ENCODE measurements around the gene PTPN21. TPM values are rescaled to one million over a fixed set of nuclear protein-coding genes. Genes with fewer than 3 reads are reported as not detected.

Gene PTPN21
- total and polyA plus RNA-seq, 8 donors = 3.5 to 63.0 (median 18.5) TPM

DNA sequence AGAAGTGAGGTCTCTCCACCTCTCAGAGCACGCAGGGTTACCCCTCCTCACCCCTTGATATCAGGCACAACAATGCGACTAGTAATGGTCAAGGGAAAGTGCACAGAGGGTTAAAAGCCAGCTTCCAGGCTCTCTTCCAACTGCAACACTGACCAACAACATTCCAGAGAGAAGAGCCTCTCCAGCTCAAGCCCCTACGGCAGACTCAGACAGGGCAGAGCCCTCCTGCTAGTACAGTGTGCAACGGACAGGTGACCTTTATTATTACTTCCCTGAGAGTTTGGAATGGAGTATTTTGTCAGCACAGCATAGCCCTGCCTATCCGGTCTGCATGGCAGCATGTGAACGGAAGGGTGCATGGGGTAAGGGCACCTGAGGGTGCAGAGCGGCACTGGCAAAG lies 73.0 kb downstream of the PTPN21 start:
- no peaks in the 10 kb centered on the region for H3K27me3 ChIP-seq
- peaks cover 24 to 88% (median 81%) of the 10 kb centered on the region in 4 donors for H3K36me3 ChIP-seq
- H3K9me3 ChIP-seq = no peaks in the 10 kb centered on the region
- intact Hi-C loops (cut with DNase I; ENCODE audit: low total_unique reads) = no loop called here
- no peak overlapping the region for H3K27ac ChIP-seq
- no peaks in the 10 kb centered on the region for H3K4me1 ChIP-seq
- WGBS, 5 donors = 71 to 81% (median 77%) methylated on average over 7 of the region's 7 CpGs
- no peak overlapping the region for H3K4me3 ChIP-seq
- DNase-seq = no peak
- TF ChIP-seq EP300 (IDR thresholded peaks at IDR 0.05) = no peak
- TF ChIP-seq, protein P1, sequence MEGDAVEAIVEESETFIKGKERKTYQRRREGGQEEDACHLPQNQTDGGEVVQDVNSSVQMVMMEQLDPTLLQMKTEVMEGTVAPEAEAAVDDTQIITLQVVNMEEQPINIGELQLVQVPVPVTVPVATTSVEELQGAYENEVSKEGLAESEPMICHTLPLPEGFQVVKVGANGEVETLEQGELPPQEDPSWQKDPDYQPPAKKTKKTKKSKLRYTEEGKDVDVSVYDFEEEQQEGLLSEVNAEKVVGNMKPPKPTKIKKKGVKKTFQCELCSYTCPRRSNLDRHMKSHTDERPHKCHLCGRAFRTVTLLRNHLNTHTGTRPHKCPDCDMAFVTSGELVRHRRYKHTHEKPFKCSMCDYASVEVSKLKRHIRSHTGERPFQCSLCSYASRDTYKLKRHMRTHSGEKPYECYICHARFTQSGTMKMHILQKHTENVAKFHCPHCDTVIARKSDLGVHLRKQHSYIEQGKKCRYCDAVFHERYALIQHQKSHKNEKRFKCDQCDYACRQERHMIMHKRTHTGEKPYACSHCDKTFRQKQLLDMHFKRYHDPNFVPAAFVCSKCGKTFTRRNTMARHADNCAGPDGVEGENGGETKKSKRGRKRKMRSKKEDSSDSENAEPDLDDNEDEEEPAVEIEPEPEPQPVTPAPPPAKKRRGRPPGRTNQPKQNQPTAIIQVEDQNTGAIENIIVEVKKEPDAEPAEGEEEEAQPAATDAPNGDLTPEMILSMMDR (IDR thresholded peaks at IDR 0.05) = no peak
- TF ChIP-seq POLR2A (IDR thresholded peaks at IDR 0.05) = no peak
- no peak for TF ChIP-seq POLR2AphosphoS5 (IDR thresholded peaks at IDR 0.05)

DNA sequence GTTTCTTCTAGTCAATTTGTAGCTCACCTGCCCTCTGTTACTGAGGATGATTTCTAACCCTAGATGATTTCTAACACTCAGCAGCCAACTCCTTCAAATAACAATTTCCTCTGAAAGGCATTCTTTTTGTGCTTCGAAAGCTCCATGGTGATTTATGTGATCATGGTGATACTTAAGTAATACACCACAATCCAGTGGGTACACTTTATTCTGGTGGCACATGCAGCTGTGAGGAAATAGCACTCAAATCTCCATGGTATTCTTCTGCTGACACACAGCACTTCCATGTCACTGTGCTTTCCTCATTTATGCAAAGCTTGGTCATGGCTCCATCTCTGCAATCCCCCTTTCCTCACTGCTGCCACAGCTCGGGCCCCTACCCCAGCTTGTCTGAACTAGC lies 73.7 kb downstream of the PTPN21 start:
- 79 to 96% (median 87%) methylated on average over 2 of the region's 2 CpGs for WGBS, 5 donors
- H3K27me3 ChIP-seq = no peaks in the 10 kb centered on the region
- no peak overlapping the region for H3K4me3 ChIP-seq
- peaks cover 24 to 96% (median 84%) of the 10 kb centered on the region in 4 donors for H3K36me3 ChIP-seq
- no peaks in the 10 kb centered on the region for H3K4me1 ChIP-seq
- H3K27ac ChIP-seq = no peak overlapping the region
- intact Hi-C loops (cut with DNase I; ENCODE audit: low total_unique reads) = no loop called here
- DNase-seq = no peak
- H3K9me3 ChIP-seq = no peaks in the 10 kb centered on the region
- TF ChIP-seq POLR2AphosphoS5 (IDR thresholded peaks at IDR 0.05) (no peak), EP300 (IDR thresholded peaks at IDR 0.05) (no peak), POLR2A (IDR thresholded peaks at IDR 0.05) (no peak)
- TF ChIP-seq, protein P1 (IDR thresholded peaks at IDR 0.05) = no peak

DNA sequence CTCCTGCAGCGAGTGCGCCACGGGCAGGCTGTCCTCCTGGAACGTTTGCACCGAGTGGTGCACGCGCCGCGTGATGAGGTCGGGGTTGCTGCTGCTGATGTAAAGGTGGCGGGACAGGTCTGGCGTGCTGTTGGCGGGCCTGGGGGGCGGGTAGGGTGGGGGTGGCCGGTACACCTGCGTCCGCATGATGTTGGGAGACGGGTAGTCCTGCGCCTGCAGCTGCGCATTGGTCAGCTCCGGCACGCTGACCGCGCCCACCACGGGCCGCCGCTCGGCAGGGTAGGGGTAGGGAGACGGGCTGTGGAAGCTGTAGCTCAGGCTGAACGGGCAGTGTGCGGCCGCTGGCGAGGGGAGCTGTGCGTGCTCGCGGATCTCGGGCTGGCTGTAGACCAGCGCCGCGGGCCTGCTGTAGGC lies 75.2 kb downstream of the PTPN21 start:
- Histone ChIP-seq H3K9me3 (no peaks in the 10 kb centered on the region), H3K4me1 (no peaks in the 10 kb centered on the region), H3K27ac (no peak overlapping the region), H3K36me3 (peaks cover 24 to 96% (median 86%) of the 10 kb centered on the region in 4 donors), H3K27me3 (no peaks in the 10 kb centered on the region), H3K4me3 (no peak overlapping the region)
- intact Hi-C loops (cut with DNase I; ENCODE audit: low total_unique reads) = no loop called here
- no peak for DNase-seq
- TF ChIP-seq, protein P1 (IDR thresholded peaks at IDR 0.05) = no peak
- 90 to 95% (median 92%) methylated on average over 36 to 40 of the region's 40 CpGs for WGBS, 5 donors

DNA sequence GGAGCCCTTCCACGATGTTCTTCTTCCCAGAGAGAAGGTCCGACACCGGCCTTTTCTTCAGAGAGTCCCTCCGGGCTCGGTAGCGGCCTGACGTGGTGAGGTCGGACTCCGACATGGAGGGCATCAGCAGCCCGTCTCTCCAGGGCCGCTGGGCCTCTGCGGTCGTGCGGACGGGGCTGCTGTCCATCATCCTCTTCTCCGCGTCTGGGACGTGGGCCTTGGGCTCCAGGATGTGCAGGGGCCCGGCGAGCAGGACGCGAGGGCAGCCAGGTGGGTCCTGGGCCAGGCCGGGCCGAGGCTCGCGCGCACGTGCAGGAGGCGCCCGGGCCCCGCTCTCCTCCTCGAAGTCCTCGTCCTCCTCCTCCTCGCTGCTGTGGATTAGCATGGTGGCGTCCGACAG lies 75.9 kb downstream of the PTPN21 start:
- no peaks in the 10 kb centered on the region for H3K27me3 ChIP-seq
- intact Hi-C loops (cut with DNase I; ENCODE audit: low total_unique reads) = no loop called here
- no peak for DNase-seq
- TF ChIP-seq EP300 (IDR thresholded peaks at IDR 0.05) (no peak), POLR2A (IDR thresholded peaks at IDR 0.05) (no peak), POLR2AphosphoS5 (IDR thresholded peaks at IDR 0.05) (no peak)
- TF ChIP-seq, protein P1 (IDR thresholded peaks at IDR 0.05) = no peak
- H3K4me3 ChIP-seq = no peak overlapping the region
- H3K4me1 ChIP-seq = peaks cover 0 to 4% (median 1%) of the 10 kb centered on the region in 4 donors
- no peak overlapping the region for H3K27ac ChIP-seq
- H3K9me3 ChIP-seq = no peaks in the 10 kb centered on the region
- H3K36me3 ChIP-seq = peaks cover 24 to 90% (median 82%) of the 10 kb centered on the region in 4 donors
- 95 to 98% (median 97%) methylated on average over 33 to 36 of the region's 36 CpGs for WGBS, 5 donors

All from stomach (tissue), 9 donors.